Mononuclear cell (primary cell): ENCODE measurements around the gene CEACAM8. TPM values are rescaled to one million over a fixed set of nuclear protein-coding genes. Genes with fewer than 3 reads are reported as not detected.
"Not testable (repeated sequence)": the region's sequence is repeated elsewhere in the genome, so short reads cannot be mapped to it uniquely, and the experiment has no call there.

ENCODE experiments used
- H3K27me3 ChIP-seq: 2 replicates; pipeline ENCODE4 v1.6.0; 2011; ENCODE audit warnings: low read length, control low read depth; ENCODE audit not compliant: insufficient read depth
- H3K4me1 ChIP-seq: 2 replicates; pipeline ENCODE4 v1.5.1; 2011; ENCODE audit warnings: mild to moderate bottlenecking, low read length, control low read depth; ENCODE audit not compliant: insufficient read depth
- H3K4me3 ChIP-seq: 2 replicates; pipeline ENCODE4 v1.5.1; 2011; ENCODE audit warnings: mild to moderate bottlenecking, low read length, moderate library complexity
- H3K9me3 ChIP-seq: 2 replicates; pipeline ENCODE4 v1.5.1; 2011; ENCODE audit warnings: low read depth, mild to moderate bottlenecking, control low read depth, low read length
- total RNA-seq: library from RNA; depleted of rRNA; stranded (reverse); fragments of >200 nt; gene quantifications from one replicate; pipeline ENCODE4 v1.2.3, GENCODE V29; 2012

CEACAM8 gene
- total RNA-seq, result not detected

GRCh38 chr19:42594617-42595489 lies at the start of gene CEACAM8:
Gene CEACAM8, minus strand, starts transcription at chr19:42594924. Its CDS starts 96 bp downstream, at chr19:42594828.
- Histone ChIP-seq H3K4me1 (no peaks in the 10 kb centered on the region), H3K27me3 (peaks cover 2% of the 10 kb centered on the region), H3K4me3 (no peak within 1 kb of the TSS), H3K9me3 (no peaks in the 10 kb centered on the region)

DNA sequence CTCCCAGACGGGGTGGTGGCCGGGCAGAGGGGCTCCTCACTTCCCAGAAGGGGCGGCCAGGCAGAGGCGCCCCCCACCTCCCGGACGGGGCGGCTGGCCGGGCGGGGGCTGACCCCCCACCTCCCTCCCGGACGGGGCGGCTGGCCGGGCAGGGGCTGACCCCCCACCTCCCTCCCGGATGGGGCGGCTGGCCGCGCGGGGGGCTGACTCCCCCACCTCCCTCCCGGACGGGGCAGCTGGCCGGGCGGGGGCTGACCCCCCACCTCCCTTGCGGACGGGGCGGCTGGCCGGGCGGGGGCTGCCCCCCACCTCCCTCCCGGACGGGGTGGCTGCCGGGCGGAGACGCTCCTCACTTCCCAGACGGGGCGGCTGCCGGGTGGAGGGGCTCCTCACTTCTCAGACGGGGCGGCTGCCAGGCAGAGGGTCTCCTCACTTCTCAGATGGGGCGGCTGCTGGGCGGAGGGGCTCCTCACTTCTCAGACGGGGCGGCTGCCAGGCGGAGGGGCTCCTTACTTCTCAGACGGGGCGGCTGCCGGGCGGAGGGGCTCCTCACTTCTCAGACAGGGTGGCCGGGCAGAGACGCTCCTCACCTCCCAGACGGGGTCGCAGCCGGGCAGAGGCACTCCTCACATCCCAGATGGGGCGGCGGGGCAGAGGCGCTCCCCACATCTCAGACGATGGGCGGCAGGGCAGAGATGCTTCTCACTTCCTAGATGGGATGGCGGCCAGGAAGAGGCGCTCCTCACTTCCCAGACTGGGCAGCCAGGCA lies 44.8 kb upstream of the CEACAM8 start:
- not testable (repeated sequence) for H3K9me3 ChIP-seq, H3K27me3 ChIP-seq, H3K4me1 ChIP-seq, H3K4me3 ChIP-seq

DNA sequence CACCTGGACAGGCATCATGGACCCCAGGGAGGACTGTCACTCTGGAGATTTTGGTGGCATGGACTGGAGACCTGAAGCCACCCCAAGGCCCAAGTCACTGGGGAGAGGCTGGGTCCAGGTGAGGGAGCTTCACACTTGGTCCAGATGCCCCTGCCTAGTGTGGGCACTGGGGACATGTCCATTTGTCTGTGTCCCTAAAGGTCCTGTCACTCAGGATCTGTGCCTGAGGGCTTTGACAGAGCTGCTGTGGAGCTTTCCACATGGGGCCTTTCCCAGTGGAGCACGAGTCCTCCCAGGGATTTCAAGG lies 40.5 kb upstream of the CEACAM8 start:
- Histone ChIP-seq H3K4me1 (no peaks in the 10 kb centered on the region), H3K4me3 (no peak overlapping the region)

GRCh38 chr19:42634409-42635232 lies 39.9 kb upstream of the CEACAM8 start:
- H3K27me3 ChIP-seq, result no peaks in the 10 kb centered on the region
- no peaks in the 10 kb centered on the region for H3K4me1 ChIP-seq

More for the DNA sequence above, 40.5 kb upstream of the CEACAM8 start:
- Histone ChIP-seq H3K9me3 (no peaks in the 10 kb centered on the region), H3K27me3 (no peaks in the 10 kb centered on the region)

DNA sequence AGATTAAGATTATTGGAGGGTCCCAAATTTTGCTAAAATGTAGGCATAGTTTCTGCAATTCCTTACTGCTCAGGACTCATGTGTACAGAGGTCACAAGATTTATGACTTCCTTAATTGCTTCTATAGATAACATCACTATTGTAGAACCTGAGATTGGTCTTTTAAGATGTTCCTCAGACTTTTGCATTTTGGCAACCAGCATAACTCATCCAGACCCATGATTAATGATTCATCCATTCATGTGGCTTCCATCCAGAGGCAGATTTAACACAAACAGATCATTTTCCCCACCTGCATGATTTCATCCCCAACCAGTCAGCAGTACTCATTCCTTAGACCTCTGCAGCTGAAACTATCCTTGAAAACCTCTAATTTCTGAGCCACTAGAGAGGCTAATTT lies 34.5 kb upstream of the CEACAM8 start:
- H3K4me3 ChIP-seq, result no peak overlapping the region
- H3K4me1 ChIP-seq, result no peaks in the 10 kb centered on the region
- no peaks in the 10 kb centered on the region for H3K27me3 ChIP-seq
- no peaks in the 10 kb centered on the region for H3K9me3 ChIP-seq

More at GRCh38 chr19:42634409-42635232, 39.9 kb upstream of the CEACAM8 start:
- Histone ChIP-seq H3K4me3 (no peak overlapping the region), H3K9me3 (no peaks in the 10 kb centered on the region)

GRCh38 chr19:42628411-42629140 lies 33.9 kb upstream of the CEACAM8 start:
- H3K4me1 ChIP-seq, result no peaks in the 10 kb centered on the region
- H3K27me3 ChIP-seq, result no peaks in the 10 kb centered on the region
- H3K9me3 ChIP-seq, result no peaks in the 10 kb centered on the region
- H3K4me3 ChIP-seq, result no peak overlapping the region

GRCh38 chr19:42627916-42628315 lies 33.2 kb upstream of the CEACAM8 start:
- no peaks in the 10 kb centered on the region for H3K9me3 ChIP-seq
- H3K4me3 ChIP-seq, result no peak overlapping the region
- H3K4me1 ChIP-seq, result no peaks in the 10 kb centered on the region
- no peaks in the 10 kb centered on the region for H3K27me3 ChIP-seq

GRCh38 chr19:42626181-42626580 lies 31.5 kb upstream of the CEACAM8 start:
- Histone ChIP-seq H3K9me3 (no peaks in the 10 kb centered on the region), H3K27me3 (peaks cover 5% of the 10 kb centered on the region), H3K4me3 (no peak overlapping the region)

DNA sequence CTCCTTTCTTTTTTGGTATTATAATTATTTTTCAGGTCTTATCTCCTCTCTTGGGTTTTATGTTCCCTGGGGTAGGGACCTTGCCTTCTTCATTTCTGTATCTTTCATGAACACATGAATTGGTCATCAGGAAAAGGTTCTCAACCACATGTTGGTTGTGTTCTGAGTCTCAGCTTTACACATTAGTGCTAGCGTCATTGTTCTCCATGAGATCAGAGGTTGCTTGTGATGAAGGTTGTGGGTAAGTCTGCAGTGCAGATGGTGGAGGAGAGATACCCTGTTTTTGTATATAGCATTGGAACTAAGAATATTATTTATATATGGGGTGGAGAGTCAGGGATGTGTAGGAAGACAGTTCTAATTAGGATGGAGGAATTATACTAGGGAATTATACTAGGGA lies 24.5 kb upstream of the CEACAM8 start:
- Histone ChIP-seq H3K4me1 (no peaks in the 10 kb centered on the region), H3K4me3 (no peak overlapping the region), H3K9me3 (no peaks in the 10 kb centered on the region), H3K27me3 (peaks cover 8% of the 10 kb centered on the region)

More at GRCh38 chr19:42626181-42626580, 31.5 kb upstream of the CEACAM8 start:
- H3K4me1 ChIP-seq, result no peaks in the 10 kb centered on the region

- Histone ChIP-seq H3K27me3 (peaks cover 7% of the 10 kb centered on the region), H3K4me3 (no peak overlapping the region), H3K9me3 (no peaks in the 10 kb centered on the region), H3K4me1 (no peaks in the 10 kb centered on the region)
Observed at GRCh38 chr19:42613666-42614065, 18.9 kb upstream of the CEACAM8 start.

GRCh38 chr19:42610401-42610915 lies 15.7 kb upstream of the CEACAM8 start:
- not testable (repeated sequence) for H3K4me3 ChIP-seq, H3K4me1 ChIP-seq, H3K9me3 ChIP-seq
- H3K27me3 ChIP-seq, result peaks cover 12% of the 10 kb centered on the region

DNA sequence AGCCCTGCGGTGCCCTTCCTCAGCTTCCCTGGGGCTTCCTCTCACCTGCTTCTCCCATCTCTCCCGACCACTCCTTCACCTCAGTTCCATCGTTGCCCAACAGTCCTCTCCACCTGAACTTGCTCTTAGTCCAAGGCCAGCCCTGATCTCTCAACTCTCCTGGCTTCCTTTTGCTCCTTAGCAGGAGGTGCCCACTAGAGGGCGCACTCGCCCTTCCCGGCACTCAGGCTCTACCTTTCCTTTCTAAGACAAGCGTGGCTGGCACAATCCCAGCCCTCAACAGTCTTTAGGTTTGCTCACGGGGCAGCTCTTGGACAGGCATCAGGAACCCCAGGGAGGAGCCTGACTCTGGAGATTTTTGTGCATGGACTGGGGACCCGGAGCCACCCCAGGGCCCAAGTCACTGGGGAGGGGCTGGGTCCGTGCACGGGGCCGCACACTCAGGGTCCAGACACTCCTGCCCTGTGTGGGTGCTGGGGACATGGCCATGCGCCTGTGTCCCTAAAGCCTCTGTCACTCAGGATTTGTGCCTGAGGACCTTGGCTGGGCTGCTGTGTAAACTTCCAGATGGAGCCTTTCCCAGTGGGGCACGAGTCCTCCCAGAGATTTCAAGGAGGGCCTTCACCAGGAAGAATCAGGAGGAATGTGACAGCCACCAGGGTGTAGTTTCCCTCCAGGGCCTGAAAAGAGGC lies 12.1 kb upstream of the CEACAM8 start:
- Histone ChIP-seq H3K4me1 (no peaks in the 10 kb centered on the region), H3K27me3 (peaks cover 6% of the 10 kb centered on the region), H3K4me3 (no peak overlapping the region), H3K9me3 (no peaks in the 10 kb centered on the region)

GRCh38 chr19:42601811-42602443 lies 7.2 kb upstream of the CEACAM8 start:
- Histone ChIP-seq H3K4me3 (no peak overlapping the region), H3K27me3 (peaks cover 12% of the 10 kb centered on the region), H3K4me1 (no peaks in the 10 kb centered on the region), H3K9me3 (no peaks in the 10 kb centered on the region)
